Stimulated activated CD8-positive, alpha-beta memory T cell treated with anti-CD3 and anti-CD28 coated beads, Interleukin-7, amount 100 ng/mL, for 1 hour (primary cell): ENCODE results near the gene MCM3AP.
"Not testable (repeated sequence)": the region's sequence is repeated elsewhere in the genome, so short reads cannot be mapped to it uniquely, and the experiment has no call there.

ENCODE experiments used
- DNase-seq, 2 donors: peaks; one replicate each; pipeline ENCODE4 v3.0.0-alpha.2; 2020; ENCODE audit warnings: low read depth in 2 of 2

The MCM3AP gene

GRCh38 chr21:46205166-46205565 is 80.2 kb downstream of the MCM3AP start:
- DNase-seq, result no peak

- no peak for DNase-seq
These were observed 82.2 kb downstream of the MCM3AP start for GRCh38 chr21:46203203-46203600.

- no peak for DNase-seq
These were observed 82.7 kb downstream of the MCM3AP start for GRCh38 chr21:46202592-46203202.

GRCh38 chr21:46200877-46201803 is 84.3 kb downstream of the MCM3AP start:
- DNase-seq, result not testable (repeated sequence)

GRCh38 chr21:46199436-46200373 is 85.7 kb downstream of the MCM3AP start:
- no peak for DNase-seq

GRCh38 chr21:46196733-46197132 is 88.7 kb downstream of the MCM3AP start:
- no peak for DNase-seq

GRCh38 chr21:46195595-46196195 is 89.7 kb downstream of the MCM3AP start:
- DNase-seq, result no peak

GRCh38 chr21:46194374-46195334 is 90.8 kb downstream of the MCM3AP start:
- DNase-seq, result no peak

- DNase-seq, result no peak
These were observed 91.5 kb downstream of the MCM3AP start for GRCh38 chr21:46193829-46194373.

GRCh38 chr21:46191686-46192575 is 93.5 kb downstream of the MCM3AP start:
- DNase-seq, result no peak

- DNase-seq, result no peak
These were observed 94.1 kb downstream of the MCM3AP start for GRCh38 chr21:46191257-46191685.

GRCh38 chr21:46190491-46191131 is 94.8 kb downstream of the MCM3AP start:
- DNase-seq, result no peak

GRCh38 chr21:46189959-46190490 is 95.4 kb downstream of the MCM3AP start:
- DNase-seq, result no peak

- no peak for DNase-seq
These were observed 96.0 kb downstream of the MCM3AP start for GRCh38 chr21:46189213-46189958.

- DNase-seq, result no peak
These were observed 96.9 kb downstream of the MCM3AP start for GRCh38 chr21:46188226-46189212.

- no peak for DNase-seq
These were observed 97.6 kb downstream of the MCM3AP start for GRCh38 chr21:46187814-46188213.
